ENCODE measurements around the gene RASGRF1.

DNA sequence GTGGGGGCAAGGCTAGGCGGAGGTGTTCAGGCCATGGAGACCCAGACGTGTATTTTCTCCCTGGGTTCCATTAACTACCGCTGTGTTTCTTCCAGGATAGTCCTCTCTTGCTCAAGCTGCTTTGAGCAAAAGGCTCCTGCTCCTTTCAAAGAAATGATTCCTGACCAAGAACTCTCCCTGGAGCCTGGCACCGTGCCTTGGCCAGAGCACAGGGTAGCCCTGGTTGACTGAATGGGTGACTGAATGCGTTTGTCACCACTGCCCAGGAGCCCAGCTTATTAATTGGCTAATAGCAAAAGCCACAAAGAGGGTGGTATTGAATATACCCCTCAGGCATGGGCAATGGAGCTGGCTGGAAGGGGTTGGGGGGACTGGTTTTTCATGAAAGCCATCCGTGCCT is 13.9 kb downstream of the RASGRF1 start:
- TF ChIP-seq CTCF (conservative IDR thresholded peaks at IDR 0.05) (no peak), ZFX (IDR thresholded peaks at IDR 0.05) (no peak)

All from C4-2B (cell line).